NCI-H2196 treated with DMSO at 0.1 percent for 48 hours (cell line): Measurements from ENCODE around the gene TTC23.

Source experiments
- DNase-seq: peaks from one replicate; lab custom pipeline; 2025; ENCODE audit not compliant: unreplicated experiment; lab: John Stamatoyannopoulos, UW

Gene TTC23

GRCh38 chr15:99106417-99107220 lies 142.8 kb downstream of the TTC23 start:
- no peak for DNase-seq

GRCh38 chr15:99105514-99106341 lies 143.7 kb downstream of the TTC23 start:
- no peak for DNase-seq

- DNase-seq = peak; percentile 56
These were observed 144.4 kb downstream of the TTC23 start, which contains the start of gene SYNM for GRCh38 chr15:99104788-99105513. Gene SYNM, plus strand, starts transcription at chr15:99105080. Its CDS starts 120 bp downstream, at chr15:99105200.

GRCh38 chr15:99103279-99103678 lies 146.1 kb downstream of the TTC23 start:
- DNase-seq = no peak

- no peak for DNase-seq
These were observed 146.8 kb downstream of the TTC23 start for GRCh38 chr15:99102332-99103235.

GRCh38 chr15:99101501-99101900 lies 147.9 kb downstream of the TTC23 start:
- no peak for DNase-seq

- peak; percentile 11 for DNase-seq
These were observed 148.9 kb downstream of the TTC23 start for GRCh38 chr15:99100245-99101173.

- no peak for DNase-seq
These were observed 149.7 kb downstream of the TTC23 start for GRCh38 chr15:99099661-99100060.

- no peak for DNase-seq
These were observed 150.4 kb downstream of the TTC23 start for GRCh38 chr15:99098991-99099390.

GRCh38 chr15:99098426-99098825 lies 151.0 kb downstream of the TTC23 start:
- no peak for DNase-seq

GRCh38 chr15:99097441-99098410 lies 151.7 kb downstream of the TTC23 start:
- DNase-seq = no peak

GRCh38 chr15:99096894-99097426 lies 152.4 kb downstream of the TTC23 start:
- DNase-seq = no peak

- DNase-seq = no peak
These were observed 153.0 kb downstream of the TTC23 start for GRCh38 chr15:99096173-99096893.

GRCh38 chr15:99095626-99096025 lies 153.8 kb downstream of the TTC23 start:
- no peak for DNase-seq

- DNase-seq = no peak
These were observed 156.7 kb downstream of the TTC23 start for GRCh38 chr15:99092554-99093172.

GRCh38 chr15:99090938-99091337 lies 158.4 kb downstream of the TTC23 start:
- DNase-seq = no peak
